HepG2 (cell line): Measurements from ENCODE around the gene GALK2.

Source experiments
- RNF2 ChIP-seq: fragments of 450-650 bp; conservative IDR thresholded peaks from 2 replicates; pipeline ENCODE4 v1.6.1; 2016; ENCODE audit warnings: low read depth
- ZNF232 ChIP-seq: sonication (generic); formaldehyde crosslinking; IDR thresholded peaks from 2 replicates; pipeline ENCODE4 v1.4.0; 2020; ENCODE audit warnings: missing genetic modification reagents, borderline replicate concordance
- ZNF24 ChIP-seq: fragments of 450-650 bp; IDR thresholded peaks from 2 replicates; pipeline ENCODE4 v1.6.1; 2017; ENCODE audit warnings: antibody characterized with exemption, mild to moderate bottlenecking

DNA sequence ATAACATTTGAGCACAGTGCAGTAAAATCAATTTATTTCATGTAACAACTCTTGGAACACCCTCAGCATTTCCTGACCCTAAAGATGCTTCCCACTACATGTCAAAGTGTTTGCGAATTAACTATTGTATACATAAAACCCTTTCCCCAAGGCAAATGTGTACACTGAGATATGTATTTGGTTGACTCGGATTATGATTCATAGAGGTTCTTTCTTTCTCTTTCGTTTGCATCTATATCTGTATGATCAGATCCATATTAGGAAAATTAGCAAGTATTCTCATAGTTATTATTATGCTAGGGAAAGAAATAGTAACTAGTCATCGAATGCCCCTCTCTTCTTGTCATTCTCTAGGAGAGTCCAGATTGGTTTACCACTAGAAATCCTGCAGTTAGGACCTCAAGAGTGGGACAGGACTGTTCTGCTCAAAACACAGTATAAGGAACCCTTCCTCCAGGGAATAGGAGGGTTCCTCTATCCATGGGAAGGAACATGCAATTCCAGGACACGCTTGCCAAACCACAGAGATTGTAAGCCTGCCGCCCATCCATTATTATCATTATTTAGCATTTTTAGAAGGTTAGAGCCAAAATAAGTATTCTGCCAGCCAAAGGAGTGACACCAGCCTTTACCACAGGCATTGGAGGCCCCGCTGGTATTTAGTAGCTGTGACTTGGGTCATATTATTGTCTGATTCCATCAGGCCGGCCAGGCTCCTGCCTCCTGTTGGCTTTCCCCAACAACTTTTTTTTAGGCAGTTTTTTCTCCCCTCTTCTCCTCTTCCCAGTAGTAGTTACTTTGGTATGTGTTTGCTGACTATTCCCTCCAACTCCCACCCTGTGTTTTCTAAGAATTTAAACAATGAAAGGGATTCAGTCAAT, 100.7 kb downstream of the GALK2 start:
- TF ChIP-seq ZNF232 (CRISPR knock-in tag) (no peak), RNF2 (no peak), ZNF24 (no peak)
